HG02870 (cell line): ENCODE measurements around the gene LIM2.
"Not testable (repeated sequence)": the region's sequence is repeated elsewhere in the genome, so short reads cannot be mapped to it uniquely, and the experiment has no call there.

ENCODE experiments used
- ATAC-seq: cut with Tn5 transposase; IDR thresholded peaks from one replicate; pipeline ENCODE4 v1.9.1; 2021; ENCODE audit warnings: mild to moderate bottlenecking, moderate library complexity; ENCODE audit not compliant: unreplicated experiment

LIM2 gene

GRCh38 chr19:51387924-51388389 is at the start of gene LIM2:
LIM2 (minus strand) TSS chr19:51387974; CDS start chr19:51387443, 531 bp downstream.
- ATAC-seq, result no peak

- no peak for ATAC-seq
These were observed 46.7 kb upstream of the LIM2 start for GRCh38 chr19:51434456-51434855.

- ATAC-seq, result no peak
These were observed 45.3 kb upstream of the LIM2 start for GRCh38 chr19:51433043-51433442.

GRCh38 chr19:51431124-51431523 is 43.4 kb upstream of the LIM2 start:
- no peak for ATAC-seq

- ATAC-seq, result no peak
These were observed 42.4 kb upstream of the LIM2 start for GRCh38 chr19:51430221-51430620.

GRCh38 chr19:51427201-51427600 is 39.4 kb upstream of the LIM2 start:
- ATAC-seq, result no peak

GRCh38 chr19:51422053-51422448 is 34.3 kb upstream of the LIM2 start:
- no peak for ATAC-seq

GRCh38 chr19:51421229-51422052 is 33.7 kb upstream of the LIM2 start:
- ATAC-seq, result no peak

- ATAC-seq, result not testable (repeated sequence)
These were observed 32.7 kb upstream of the LIM2 start for GRCh38 chr19:51420511-51420910.

- no peak for ATAC-seq
These were observed 30.9 kb upstream of the LIM2 start for GRCh38 chr19:51418707-51419106.

GRCh38 chr19:51417810-51418157 is 30.0 kb upstream of the LIM2 start:
- ATAC-seq, result peak; percentile 30

GRCh38 chr19:51417107-51417809 is 29.5 kb upstream of the LIM2 start, which contains the start of gene SIGLEC10:
SIGLEC10 (minus strand) TSS chr19:51417642; CDS start chr19:51417581, 61 bp downstream.
- peak; percentile 55 for ATAC-seq

- not testable (repeated sequence) for ATAC-seq
These were observed 28.6 kb upstream of the LIM2 start for GRCh38 chr19:51416422-51416821.

- ATAC-seq, result no peak
These were observed 27.4 kb upstream of the LIM2 start for GRCh38 chr19:51415187-51415586.

- ATAC-seq, result no peak
These were observed 23.4 kb upstream of the LIM2 start for GRCh38 chr19:51410950-51411748.

- no peak for ATAC-seq
These were observed 19.8 kb upstream of the LIM2 start for GRCh38 chr19:51407511-51408131.

- ATAC-seq, result no peak
These were observed 14.3 kb upstream of the LIM2 start for GRCh38 chr19:51402117-51402516.

- ATAC-seq, result not testable (repeated sequence)
These were observed 12.2 kb upstream of the LIM2 start for GRCh38 chr19:51399936-51400335.

- no peak for ATAC-seq
These were observed 11.5 kb upstream of the LIM2 start for GRCh38 chr19:51399231-51399630.

GRCh38 chr19:51398096-51398704 is 10.4 kb upstream of the LIM2 start:
- ATAC-seq, result no peak
